B cell (primary cell): Measurements from ENCODE around the gene POMT1.

Source experiments
- CTCF ChIP-seq: fragments of 200-600 bp; IDR thresholded peaks from one replicate; pipeline ENCODE4 v1.8.0; 2022; ENCODE audit warnings: antibody characterized with exemption, mild to moderate bottlenecking
- EZH2 ChIP-seq: IDR thresholded peaks from 2 replicates; pipeline ENCODE4 v1.6.1; 2012; ENCODE audit warnings: borderline replicate concordance, low read depth, mild to moderate bottlenecking, moderate library complexity, low read length; ENCODE audit not compliant: insufficient read depth, poor library complexity, severe bottlenecking

GRCh38 chr9:131543141-131543540 lies 40.4 kb downstream of the POMT1 start:
- TF ChIP-seq EZH2 (no peak), CTCF (no peak)
